ENCODE data around the gene VPS39.

VPS39 gene

GRCh38 chr15:42171122-42171521 is 37.0 kb downstream of the VPS39 start:
- H3K4me1 ChIP-seq (ENCODE audit: control insufficient read depth, insufficient read depth, low read length), result no peaks in the 10 kb centered on the region
- peaks cover 16 to 84% of the 10 kb centered on the region in 2 experiments for H3K36me3 ChIP-seq (ENCODE audit: control insufficient read depth in 2 of 2, insufficient read depth in 1 of 2, low read length in 2 of 2)
- ChIA-PET CTCF (no interaction called here), POLR2A (no interaction called here)
- no peak overlapping the region for H3K4me3 ChIP-seq (ENCODE audit: low read depth, low read length)
- no peaks in the 10 kb centered on the region for H3K9me3 ChIP-seq (ENCODE audit: control insufficient read depth, insufficient read depth, low read depth, low read length)
- no peak for TF ChIP-seq ZNF112 (tag by site-specific recombination; IDR thresholded peaks at IDR 0.05)
- no peak for TF ChIP-seq KLF7 (tag by site-specific recombination; IDR thresholded peaks at IDR 0.05; ENCODE audit: borderline replicate concordance)
- TF ChIP-seq HOXA7 (CRISPR knock-in tag; IDR thresholded peaks at IDR 0.05; ENCODE audit: borderline replicate concordance), result no peak
- TF ChIP-seq ZNF658 (tag by site-specific recombination; IDR thresholded peaks at IDR 0.05), result no peak
- no peak for TF ChIP-seq ZNF248 (tag by site-specific recombination; IDR thresholded peaks at IDR 0.05)
- TF ChIP-seq AEBP2 (tag by site-specific recombination; IDR thresholded peaks at IDR 0.05; ENCODE audit: borderline replicate concordance), result no peak
- no peak overlapping the region for H3K27ac ChIP-seq (ENCODE audit: extremely low read depth, low read depth, low read length)

- CTCF ChIA-PET, result no interaction called here
- Histone ChIP-seq H3K27ac (ENCODE audit: extremely low read depth, low read depth, low read length) (no peak overlapping the region), H3K4me3 (ENCODE audit: low read depth, low read length) (no peak overlapping the region), H3K9me3 (ENCODE audit: control insufficient read depth, insufficient read depth, low read depth, low read length) (no peaks in the 10 kb centered on the region), H3K36me3 (ENCODE audit: control insufficient read depth in 2 of 2, insufficient read depth in 1 of 2, low read length in 2 of 2) (peaks cover 11 to 93% of the 10 kb centered on the region in 2 experiments), H3K4me1 (ENCODE audit: control insufficient read depth, insufficient read depth, low read length) (no peaks in the 10 kb centered on the region)
- TF ChIP-seq ZNF48 (tag by site-specific recombination; IDR thresholded peaks at IDR 0.05) (no peak), ZNF843 (tag by site-specific recombination; IDR thresholded peaks at IDR 0.05) (no peak), ZNF426 (tag by site-specific recombination; IDR thresholded peaks at IDR 0.05) (no peak), GLIS1 (tag by site-specific recombination; IDR thresholded peaks at IDR 0.05) (no peak), ZNF16 (tag by site-specific recombination; IDR thresholded peaks at IDR 0.05; ENCODE audit: low read depth) (no peak), ZNF138 (tag by site-specific recombination; IDR thresholded peaks at IDR 0.05; ENCODE audit: borderline replicate concordance) (no peak), ZNF26 (tag by site-specific recombination; IDR thresholded peaks at IDR 0.05) (no peak), ZNF391 (tag by site-specific recombination; IDR thresholded peaks at IDR 0.05; ENCODE audit: borderline replicate concordance, low read depth) (no peak), ZNF184 (tag by site-specific recombination; IDR thresholded peaks at IDR 0.05) (no peak), PRDM2 (tag by site-specific recombination; IDR thresholded peaks at IDR 0.05; ENCODE audit: borderline replicate concordance) (no peak), ZSCAN30 (tag by site-specific recombination; IDR thresholded peaks at IDR 0.05) (no peak)
- POLR2A ChIA-PET, result no interaction called here
These were observed 41.7 kb downstream of the VPS39 start for GRCh38 chr15:42166225-42166940.
